H9 (cell line): Measurements from ENCODE around the gene FHL2. TPM values are rescaled to one million over a fixed set of nuclear protein-coding genes. Genes with fewer than 3 reads are reported as not detected.

ENCODE experiments used
- DNase-seq: peaks from one replicate; pipeline ENCODE4 v3.0.0-alpha.2; 2017
- H2AFZ ChIP-seq: one replicate; pipeline ENCODE4 v1.6.1; 2013; ENCODE audit warnings: mild to moderate bottlenecking, low read length, control low read depth, moderate library complexity
- H2AK5ac ChIP-seq: 2 replicates; pipeline ENCODE4 v1.6.1; 2013; ENCODE audit warnings: low read length, control low read depth, mixed read lengths; ENCODE audit not compliant: insufficient read length
- H2BK120ac ChIP-seq: one replicate; pipeline ENCODE4 v1.6.1; 2013; ENCODE audit warnings: low read depth, mild to moderate bottlenecking, low read length, control low read depth, inconsistent platforms; ENCODE audit not compliant: poor library complexity, severe bottlenecking
- H2BK12ac ChIP-seq: 2 replicates; pipeline ENCODE4 v1.6.1; 2013; ENCODE audit warnings: low read length, control low read depth, mixed read lengths, low read depth; ENCODE audit not compliant: insufficient read length
- H2BK15ac ChIP-seq: 2 replicates; pipeline ENCODE4 v1.6.1; 2013; ENCODE audit warnings: low read depth, low read length, control low read depth
- H2BK20ac ChIP-seq: one replicate; pipeline ENCODE4 v1.6.1; 2013; ENCODE audit warnings: low read depth, mild to moderate bottlenecking, low read length, control low read depth, inconsistent platforms; ENCODE audit not compliant: poor library complexity, severe bottlenecking
- H2BK5ac ChIP-seq: 2 replicates; pipeline ENCODE4 v1.6.1; 2013; ENCODE audit warnings: low read length, control low read depth, mixed read lengths; ENCODE audit not compliant: insufficient read length
- H3K14ac ChIP-seq: 2 replicates; pipeline ENCODE4 v1.6.1; 2013; ENCODE audit warnings: low read length, control low read depth; ENCODE audit not compliant: insufficient read depth
- H3K18ac ChIP-seq: 2 replicates; pipeline ENCODE4 v1.6.1; 2013; ENCODE audit warnings: low read depth, mild to moderate bottlenecking, mixed read lengths, low read length, control low read depth; ENCODE audit not compliant: insufficient read length
- H3K23ac ChIP-seq: 2 replicates; pipeline ENCODE4 v1.6.1; 2013; ENCODE audit warnings: low read length, control low read depth, mixed read lengths, low read depth; ENCODE audit not compliant: insufficient read length
- H3K23me2 ChIP-seq: 2 replicates; pipeline ENCODE4 v1.6.1; 2013; ENCODE audit warnings: low read depth, mild to moderate bottlenecking, mixed read lengths, low read length, control low read depth; ENCODE audit not compliant: insufficient read length, poor library complexity, severe bottlenecking
- H3K27ac ChIP-seq: 2 replicates; pipeline ENCODE4 v1.5.1; 2013; ENCODE audit warnings: low read length, control low read depth, mixed read lengths, low read depth; ENCODE audit not compliant: insufficient read length
- H3K27me3 ChIP-seq: 2 replicates; pipeline ENCODE4 v1.6.1; 2013; ENCODE audit warnings: low read length, control low read depth, inconsistent platforms; ENCODE audit not compliant: insufficient read depth
- H3K4ac ChIP-seq: 2 replicates; pipeline ENCODE4 v1.6.1; 2013; ENCODE audit warnings: low read depth, mild to moderate bottlenecking, control low read depth, inconsistent platforms, low read length, moderate library complexity
- H3K4me1 ChIP-seq: 2 replicates; pipeline ENCODE4 v1.6.1; 2013; ENCODE audit warnings: low read length, control low read depth, inconsistent platforms; ENCODE audit not compliant: insufficient read depth
- H3K4me2 ChIP-seq: 2 replicates; pipeline ENCODE4 v1.6.1; 2013; ENCODE audit warnings: low read length, control low read depth, mixed read lengths; ENCODE audit not compliant: insufficient read length, insufficient read depth
- H3K56ac ChIP-seq: 2 replicates; pipeline ENCODE4 v1.6.1; 2013; ENCODE audit warnings: low read depth, mild to moderate bottlenecking, mixed read lengths, low read length, control low read depth; ENCODE audit not compliant: insufficient read length
- H3K79me1 ChIP-seq: 2 replicates; pipeline ENCODE4 v1.6.1; 2013; ENCODE audit warnings: low read depth, mild to moderate bottlenecking, moderate library complexity, low read length, control low read depth, inconsistent platforms; ENCODE audit not compliant: insufficient read depth, poor library complexity, severe bottlenecking
- H3K79me2 ChIP-seq: 2 replicates; pipeline ENCODE4 v1.6.1; 2013; ENCODE audit warnings: low read length, control low read depth, inconsistent platforms; ENCODE audit not compliant: insufficient read depth
- H3K9ac ChIP-seq: 2 replicates; pipeline ENCODE4 v1.6.1; 2013; ENCODE audit warnings: low read length, control low read depth, mixed read lengths; ENCODE audit not compliant: insufficient read length; ENCODE audit errors: extremely low read depth
- H3K9me3 ChIP-seq: one replicate; pipeline ENCODE4 v1.6.1; 2013; ENCODE audit warnings: low read depth, low read length, inconsistent platforms; ENCODE audit not compliant: control insufficient read depth
- H3T11ph ChIP-seq: one replicate; pipeline ENCODE4 v1.6.1; 2013; ENCODE audit warnings: mild to moderate bottlenecking, low read length, control low read depth, inconsistent platforms
- H4K20me1 ChIP-seq: one replicate; pipeline ENCODE4 v1.6.1; 2013; ENCODE audit not compliant: control insufficient read depth, insufficient read length, insufficient read depth
- H4K5ac ChIP-seq: 2 replicates; pipeline ENCODE4 v1.6.1; 2013; ENCODE audit warnings: low read depth, mild to moderate bottlenecking, mixed read lengths, low read length, control low read depth; ENCODE audit not compliant: insufficient read length
- H4K8ac ChIP-seq: replicated peaks from 2 replicates; pipeline ENCODE4 v1.6.1; 2013; ENCODE audit warnings: low read length, control low read depth, mixed read lengths, low read depth; ENCODE audit not compliant: insufficient read length
- H4K91ac ChIP-seq: 2 replicates; pipeline ENCODE4 v1.6.1; 2013; ENCODE audit warnings: low read depth, mild to moderate bottlenecking, moderate library complexity, mixed read lengths, low read length, control low read depth; ENCODE audit not compliant: insufficient read length
- H3K27ac Mint-ChIP-seq, 3 experiments: 2 replicates in 2 of 3; 3 replicates in 1 of 3; pipeline ENCODE4 v1.8.0; 2020 to 2021; ENCODE audit warnings: mixed read lengths in 3 of 3, mild to moderate bottlenecking in 1 of 3, moderate library complexity in 1 of 3
- H3K27me3 Mint-ChIP-seq: 2 replicates; pipeline ENCODE4 v1.8.0; 2021; ENCODE audit warnings: low read depth, mild to moderate bottlenecking, moderate library complexity, mixed read lengths
- H3K36me3 Mint-ChIP-seq, 3 experiments: 2 replicates in 2 of 3; 3 replicates in 1 of 3; pipeline ENCODE4 v1.8.0; 2020 to 2021; ENCODE audit warnings: low read depth in 3 of 3, mixed read lengths in 3 of 3; ENCODE audit not compliant: insufficient read depth in 1 of 3
- H3K4me1 Mint-ChIP-seq, 2 experiments: 2 replicates each; pipeline ENCODE4 v1.8.0; 2020; ENCODE audit warnings: mixed read lengths in 2 of 2
- H3K4me3 Mint-ChIP-seq, 2 experiments: 2 replicates in 1 of 2; 3 replicates in 1 of 2; pipeline ENCODE4 v1.8.0; 2020 to 2021; ENCODE audit warnings: mild to moderate bottlenecking in 2 of 2, mixed read lengths in 2 of 2, moderate library complexity in 1 of 2
- H3K9me3 Mint-ChIP-seq, 2 experiments: 2 replicates in 1 of 2; 3 replicates in 1 of 2; pipeline ENCODE4 v1.8.0; 2020; ENCODE audit warnings: mild to moderate bottlenecking in 2 of 2, mixed read lengths in 2 of 2, moderate library complexity in 1 of 2
- WGBS: extraction: QIAGEN DNeasy Blood & Tissue Kit; methylation state at CpG from one replicate; pipeline ENCODE4 v1.1.7; 2013; ENCODE audit warnings: missing lambda C conversion rate, low lambda C conversion rate, mixed read lengths; ENCODE audit not compliant: insufficient read length; ENCODE audit errors: extremely low coverage; 5-methylcytosine and 5-hydroxymethylcytosine counted together
- total RNA-seq: library from RNA; stranded (reverse); gene quantifications from 2 replicates; pipeline ENCODE4 v1.2.1, GENCODE V29; 2021
- TF ChIP-seq, protein P1 (sequence below): fragments of 200-600 bp; sonication (generic); conservative IDR thresholded peaks from 3 replicates; pipeline ENCODE4 v1.8.0; 2021; ENCODE audit warnings: antibody characterized with exemption, mild to moderate bottlenecking

FHL2 gene
- total RNA-seq, 1 experiment from 2014 or later = 34.9 TPM

DNA sequence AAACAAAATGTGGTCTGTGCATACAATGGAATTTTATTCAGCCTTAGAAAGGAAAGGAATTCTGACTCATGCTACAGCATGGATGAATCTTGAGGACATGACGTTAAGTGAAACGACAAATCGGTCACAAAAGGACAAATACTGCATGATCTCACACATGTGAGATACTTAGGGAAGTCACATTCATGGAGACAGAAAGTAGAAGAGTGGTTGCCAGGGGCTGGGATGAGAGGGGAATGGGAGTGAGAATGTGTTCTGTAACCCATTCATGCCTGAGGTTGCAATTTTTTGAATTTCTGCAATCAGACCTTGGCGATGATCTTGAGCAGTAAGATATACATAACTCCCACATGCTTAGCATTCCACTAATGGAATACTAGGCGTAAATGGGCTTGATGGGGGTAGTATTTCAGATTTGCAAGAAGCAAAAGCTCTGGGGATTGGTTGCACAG is 22.0 kb downstream of the FHL2 start:
- TF ChIP-seq, protein P1, sequence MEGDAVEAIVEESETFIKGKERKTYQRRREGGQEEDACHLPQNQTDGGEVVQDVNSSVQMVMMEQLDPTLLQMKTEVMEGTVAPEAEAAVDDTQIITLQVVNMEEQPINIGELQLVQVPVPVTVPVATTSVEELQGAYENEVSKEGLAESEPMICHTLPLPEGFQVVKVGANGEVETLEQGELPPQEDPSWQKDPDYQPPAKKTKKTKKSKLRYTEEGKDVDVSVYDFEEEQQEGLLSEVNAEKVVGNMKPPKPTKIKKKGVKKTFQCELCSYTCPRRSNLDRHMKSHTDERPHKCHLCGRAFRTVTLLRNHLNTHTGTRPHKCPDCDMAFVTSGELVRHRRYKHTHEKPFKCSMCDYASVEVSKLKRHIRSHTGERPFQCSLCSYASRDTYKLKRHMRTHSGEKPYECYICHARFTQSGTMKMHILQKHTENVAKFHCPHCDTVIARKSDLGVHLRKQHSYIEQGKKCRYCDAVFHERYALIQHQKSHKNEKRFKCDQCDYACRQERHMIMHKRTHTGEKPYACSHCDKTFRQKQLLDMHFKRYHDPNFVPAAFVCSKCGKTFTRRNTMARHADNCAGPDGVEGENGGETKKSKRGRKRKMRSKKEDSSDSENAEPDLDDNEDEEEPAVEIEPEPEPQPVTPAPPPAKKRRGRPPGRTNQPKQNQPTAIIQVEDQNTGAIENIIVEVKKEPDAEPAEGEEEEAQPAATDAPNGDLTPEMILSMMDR = no peak
- Mint-ChIP-seq H3K4me1 (no peaks in the 10 kb centered on the region), H3K36me3 (peaks cover 0 to 35% (median 31%) of the 10 kb centered on the region in 3 experiments; a peak in 6 of 7 replicates), H3K27ac (no peak overlapping the region; a peak in 1 of 7 replicates), H3K27me3 (no peaks in the 10 kb centered on the region; the same call in 1 of the 2 replicates), H3K4me3 (no peak overlapping the region), H3K9me3 (no peaks in the 10 kb centered on the region)
- H3K23ac ChIP-seq = no peak overlapping the region
- no peak overlapping the region for H2BK12ac ChIP-seq
- H3K4ac ChIP-seq = no peak overlapping the region
- H4K8ac ChIP-seq = no peak overlapping the region
- no peaks in the 10 kb centered on the region for H3K79me2 ChIP-seq
- H3K79me1 ChIP-seq = no peaks in the 10 kb centered on the region
- no peak overlapping the region for H3K14ac ChIP-seq
- H3K4me2 ChIP-seq = no peak overlapping the region
- H3K9me3 ChIP-seq = no peaks in the 10 kb centered on the region
- H3K23me2 ChIP-seq = no peaks in the 10 kb centered on the region
- H2BK5ac ChIP-seq = no peak overlapping the region
- H3K27ac ChIP-seq = no peak overlapping the region
- no peak overlapping the region for H3K9ac ChIP-seq
- H3K27me3 ChIP-seq = no peaks in the 10 kb centered on the region
- H2BK20ac ChIP-seq = no peak overlapping the region
- H2AFZ ChIP-seq = no peak overlapping the region
- H4K5ac ChIP-seq = no peak overlapping the region
- H2AK5ac ChIP-seq = no peak overlapping the region
- H3K18ac ChIP-seq = no peak overlapping the region
- no peak overlapping the region for H2BK15ac ChIP-seq
- no peak overlapping the region for H2BK120ac ChIP-seq
- no peaks in the 10 kb centered on the region for H4K20me1 ChIP-seq
- no peak overlapping the region for H3T11ph ChIP-seq
- no peak overlapping the region for H4K91ac ChIP-seq
- DNase-seq = no peak
- no peaks in the 10 kb centered on the region for H3K4me1 ChIP-seq
- no peak overlapping the region for H3K56ac ChIP-seq
- WGBS = no CpG with 5 or more reads among the region's 5 CpGs
